GM19239 (cell line): ENCODE measurements around the gene STK24.
"Not testable (repeated sequence)": the region's sequence is repeated elsewhere in the genome, so short reads cannot be mapped to it uniquely, and the experiment has no call there.

Experiments
- DNase-seq: peaks from one replicate; pipeline ENCODE4 v3.0.0; 2011; ENCODE audit warnings: low spot score; ENCODE audit not compliant: insufficient read length
- FAIRE-seq: peaks from 2 replicates; lab custom pipeline; 2011; peaks lifted over from hg19 to GRCh38; lab: Jason Lieb, UNC

STK24 gene

DNA sequence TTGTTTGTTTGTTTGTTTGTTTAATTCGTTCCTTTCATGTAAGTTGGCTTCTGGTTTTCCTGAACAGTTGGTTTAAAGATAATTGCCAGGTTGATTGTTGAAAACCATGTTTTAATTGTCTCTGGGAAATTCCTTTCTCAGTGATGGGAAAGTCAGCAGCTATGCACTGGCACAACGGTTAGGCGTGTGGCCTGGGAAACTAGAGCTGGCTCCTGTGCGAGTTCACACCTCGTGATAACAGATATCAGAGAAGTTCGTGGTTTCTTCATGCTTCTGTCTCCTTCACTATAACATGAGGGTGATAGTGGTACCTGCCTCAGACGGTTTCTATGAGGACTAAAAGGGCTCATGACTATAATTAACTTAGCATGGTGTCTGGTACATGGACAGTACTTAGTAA is 153.5 kb downstream of the STK24 start:
- FAIRE-seq (no peak), DNase-seq (no peak)

DNA sequence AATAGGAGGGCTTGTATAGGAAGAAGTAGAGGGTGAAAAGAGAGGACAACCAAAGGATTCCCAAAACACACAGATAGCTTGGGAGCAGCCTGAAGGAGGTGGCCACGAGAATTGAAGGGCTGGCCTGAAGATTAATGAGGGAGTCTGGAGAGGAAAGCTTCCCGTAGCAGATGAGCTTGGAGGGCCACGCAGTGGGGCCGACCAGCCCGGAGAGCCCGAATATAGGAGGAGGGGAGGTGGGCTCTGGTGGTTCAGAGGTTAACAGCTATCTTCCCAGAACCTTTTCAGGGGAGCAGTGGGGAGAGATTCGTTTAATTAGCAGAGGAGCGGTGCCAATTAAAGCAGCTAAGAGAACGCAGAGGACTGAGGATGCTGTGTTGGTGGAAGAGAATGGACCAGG is 154.9 kb downstream of the STK24 start:
- DNase-seq = no peak
- no peak for FAIRE-seq

DNA sequence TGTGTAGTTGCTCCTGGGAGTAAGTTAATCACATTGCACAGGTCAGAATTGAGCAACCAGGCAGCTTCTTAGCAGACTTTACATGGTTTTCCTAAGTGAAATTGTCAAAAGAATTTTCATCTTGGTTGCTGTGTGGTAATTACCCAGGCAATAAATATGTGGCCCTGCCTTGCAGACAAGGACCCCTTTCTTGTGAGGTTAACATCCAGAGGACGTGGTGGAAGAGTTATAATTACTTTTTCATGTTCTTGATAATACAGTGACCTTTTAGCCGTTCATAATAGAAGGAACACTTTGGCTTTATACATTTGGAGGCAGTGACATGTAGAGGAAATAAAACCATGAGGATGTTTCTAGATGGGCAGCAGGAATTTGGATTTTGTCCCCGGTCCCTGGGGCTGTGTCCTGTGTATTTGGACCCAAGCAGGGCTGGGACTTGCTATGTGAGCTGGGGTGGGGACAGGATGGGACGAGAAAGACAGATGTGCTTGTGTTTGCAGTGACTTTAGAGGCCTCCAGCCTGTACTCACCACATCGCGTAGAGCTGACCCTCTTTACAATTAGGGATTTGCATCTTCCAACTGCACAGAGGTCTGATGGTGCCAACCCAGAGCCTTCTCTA is 156.2 kb downstream of the STK24 start:
- DNase-seq (no peak), FAIRE-seq (no peak)

DNA sequence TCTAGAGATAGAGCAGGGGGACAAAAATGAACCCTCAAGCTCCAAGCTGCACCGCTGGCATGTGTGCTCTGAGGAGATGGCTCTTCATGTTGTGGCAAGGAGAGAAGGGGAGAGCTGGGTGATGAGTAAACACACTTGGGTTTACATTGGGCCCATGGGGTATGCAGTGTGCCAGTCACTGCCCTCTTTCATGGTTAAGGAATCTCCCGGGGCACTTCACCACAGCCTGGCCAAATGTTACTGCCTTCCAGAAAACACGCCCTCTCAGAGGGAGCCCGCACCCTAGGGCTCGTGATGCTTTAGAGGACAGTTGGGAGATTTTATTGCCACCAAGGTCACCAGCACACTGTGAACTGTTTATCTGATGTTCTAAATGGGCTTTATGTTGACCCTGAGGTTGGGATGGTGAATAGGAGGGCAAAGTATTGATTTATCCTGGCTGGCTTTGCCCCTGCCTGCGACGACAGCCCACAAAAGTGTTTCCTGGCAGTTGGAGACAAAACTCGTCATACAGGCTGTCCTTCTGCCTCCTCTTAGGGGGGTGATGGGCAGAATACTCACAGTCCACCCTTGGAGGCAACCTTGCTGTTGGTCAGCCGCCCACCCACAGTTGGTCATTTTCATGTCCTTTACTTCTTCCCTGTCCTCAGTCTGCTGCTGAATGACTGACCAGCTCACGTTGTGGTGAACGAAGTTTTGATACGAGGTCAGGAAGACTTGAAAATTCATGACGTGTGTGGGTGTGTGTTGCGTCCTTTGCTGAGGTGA is 156.9 kb downstream of the STK24 start:
- DNase-seq (no peak), FAIRE-seq (no peak)

DNA sequence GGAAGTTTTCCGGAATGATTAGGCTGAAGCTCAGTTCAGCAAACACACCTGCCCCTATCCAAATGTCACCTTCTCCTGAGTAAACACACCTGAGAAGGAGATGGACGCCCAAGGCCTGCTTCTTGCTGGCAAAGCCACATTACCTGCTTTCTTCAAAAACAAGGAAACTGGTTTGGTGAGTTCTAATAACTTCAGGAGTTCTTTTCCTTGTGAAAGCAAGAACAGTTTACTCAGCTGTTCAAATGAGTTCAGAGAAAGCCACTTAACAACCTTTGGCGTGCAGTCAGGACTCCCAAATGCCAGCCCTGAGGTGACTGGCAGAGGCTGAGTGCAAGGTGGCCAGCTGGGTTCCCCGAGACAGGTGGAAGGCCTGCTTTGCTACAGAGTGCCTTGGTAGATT is 160.5 kb downstream of the STK24 start:
- FAIRE-seq (no peak), DNase-seq (no peak)

DNA sequence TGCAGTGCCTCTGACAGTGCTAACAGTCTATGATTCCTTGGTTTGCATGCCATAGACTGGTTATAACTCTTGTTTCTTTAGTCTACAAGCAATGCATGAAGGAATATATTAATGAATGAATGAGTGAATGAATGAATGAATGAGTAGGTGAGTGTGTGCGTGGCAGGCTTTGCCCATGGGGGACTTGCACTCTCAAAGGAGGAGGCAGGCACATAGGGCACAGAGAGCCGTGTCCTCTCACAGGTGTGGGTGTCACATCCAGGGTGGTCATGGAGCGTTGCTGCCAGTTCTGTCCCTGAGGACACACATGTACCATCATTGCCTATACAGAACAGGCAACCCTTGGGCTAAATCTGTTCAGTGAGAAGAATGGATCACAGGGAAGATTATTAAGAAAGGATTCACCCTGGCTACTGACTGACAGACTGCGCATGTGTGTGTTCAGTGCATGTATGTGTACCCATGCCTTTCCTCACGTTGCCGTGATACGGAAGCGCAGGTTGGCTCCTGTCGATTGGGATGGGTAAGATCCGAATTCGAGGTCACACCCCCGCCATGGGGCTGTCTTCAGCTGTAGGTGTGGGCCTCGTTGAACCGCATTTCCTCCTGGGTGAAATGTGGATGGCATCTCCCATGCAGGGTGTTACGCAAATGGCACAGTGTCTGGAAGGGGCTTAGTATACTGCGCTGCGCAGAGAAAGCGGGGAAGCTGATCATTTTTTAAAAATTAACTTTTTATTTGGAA is 161.4 kb downstream of the STK24 start:
- FAIRE-seq (no peak), DNase-seq (no peak)

DNA sequence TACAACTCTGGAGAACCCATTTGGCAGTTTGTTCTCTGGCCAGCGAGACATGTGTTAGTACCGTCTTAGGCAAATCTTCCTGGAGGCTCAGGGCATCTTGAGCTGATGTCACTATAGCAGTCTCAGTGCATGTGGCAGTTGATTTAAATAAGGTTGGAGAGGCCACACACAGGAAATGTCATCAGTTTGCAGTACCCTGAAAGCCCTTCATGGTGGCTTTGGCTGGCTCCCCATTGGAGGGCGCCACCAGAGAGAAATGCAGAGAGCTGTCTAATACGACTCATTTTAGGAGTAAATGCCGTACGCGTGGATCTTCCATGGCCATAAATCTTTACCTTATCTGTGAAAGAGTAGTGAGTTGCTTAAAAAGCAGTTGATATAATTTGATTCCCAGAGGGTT is 163.1 kb downstream of the STK24 start:
- FAIRE-seq = no peak
- no peak for DNase-seq

DNA sequence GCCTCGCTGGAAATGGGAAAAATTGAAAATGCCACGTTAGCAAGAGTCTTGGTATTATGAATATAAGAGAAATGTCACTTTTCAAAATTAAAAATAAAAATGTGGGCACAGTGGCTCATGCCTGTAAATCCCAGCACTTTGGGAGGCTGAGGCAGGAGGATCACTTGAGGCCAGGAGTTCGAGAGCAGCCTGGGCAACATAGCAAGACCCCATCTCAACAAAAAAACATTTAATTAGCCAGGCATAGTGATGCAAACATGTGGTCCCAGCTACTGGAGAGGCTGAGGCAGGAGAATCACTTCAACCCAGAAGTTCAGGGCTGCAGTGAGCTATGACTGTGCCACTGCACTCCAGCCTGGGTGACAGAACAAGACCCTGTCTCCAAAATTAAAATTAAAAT is 163.6 kb downstream of the STK24 start:
- not testable (repeated sequence) for DNase-seq, FAIRE-seq

DNA sequence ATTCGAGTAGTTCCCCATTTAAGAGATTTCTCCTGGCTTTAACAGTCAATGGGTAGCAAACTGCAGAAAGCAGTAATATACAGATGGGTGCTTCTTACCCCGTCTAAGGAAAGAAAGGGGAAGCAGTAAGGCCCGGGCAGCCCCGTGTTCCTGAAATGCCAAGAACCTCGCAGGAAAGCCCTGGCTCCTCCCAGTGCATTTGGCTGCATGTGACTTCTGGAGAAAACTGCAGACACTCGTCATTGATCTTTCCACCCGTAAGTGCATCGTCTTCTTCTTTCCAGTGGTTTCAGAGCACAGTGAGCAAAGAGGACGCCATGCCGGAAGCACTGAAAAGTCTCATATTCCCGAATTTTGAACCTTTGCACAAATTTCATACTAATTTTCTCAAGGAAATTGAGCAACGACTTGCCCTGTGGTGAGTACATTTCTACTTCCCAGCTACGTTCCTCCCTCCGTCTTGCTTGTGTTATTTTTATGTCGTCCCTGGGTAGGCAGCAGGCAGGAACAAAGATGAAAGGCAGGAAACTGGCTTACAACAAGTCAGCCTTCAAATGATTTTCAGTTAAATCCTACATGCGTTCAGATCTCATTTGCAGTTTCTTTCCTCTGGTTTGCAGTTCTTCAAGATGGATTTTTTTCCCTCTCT is 165.2 kb downstream of the STK24 start:
- DNase-seq (no peak), FAIRE-seq (no peak)

DNA sequence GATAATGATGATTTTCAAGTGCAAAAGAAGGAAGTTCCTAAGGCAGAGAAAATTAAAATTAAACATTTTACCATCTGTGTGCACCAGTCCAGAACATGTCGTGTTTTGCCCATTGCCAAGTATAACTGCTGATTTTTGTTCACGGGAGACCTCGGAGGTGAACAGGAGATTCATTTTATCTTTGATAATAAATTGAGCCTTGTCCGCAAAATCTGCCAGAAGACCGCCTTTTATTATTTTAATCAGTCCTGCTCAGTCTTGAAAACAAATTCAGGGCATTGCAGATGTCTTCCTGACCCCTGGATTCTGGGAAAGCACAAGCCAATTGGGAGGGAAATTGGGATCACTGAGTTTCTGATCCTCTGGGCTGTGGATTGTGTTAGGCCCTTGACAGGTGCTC is 165.9 kb downstream of the STK24 start:
- no peak for DNase-seq
- FAIRE-seq = no peak

DNA sequence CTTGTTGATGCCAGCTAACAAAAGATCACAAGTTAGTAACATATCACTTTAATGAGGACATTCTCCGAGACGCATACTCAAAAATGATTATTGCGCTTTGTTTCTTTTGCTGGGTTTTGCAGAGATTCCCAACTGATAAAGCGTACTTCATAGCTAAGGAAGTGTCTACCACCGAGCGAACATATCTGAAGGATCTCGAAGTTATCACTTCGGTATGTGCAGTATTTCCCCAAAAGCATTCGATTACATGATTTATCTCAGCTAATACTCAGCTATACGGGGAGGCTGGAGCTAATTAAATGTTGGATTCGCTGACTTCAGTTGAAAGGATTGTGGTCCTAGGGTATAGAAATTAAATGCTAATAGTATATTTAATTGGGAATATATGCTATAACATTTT is 166.3 kb downstream of the STK24 start:
- FAIRE-seq = no peak
- no peak for DNase-seq

DNA sequence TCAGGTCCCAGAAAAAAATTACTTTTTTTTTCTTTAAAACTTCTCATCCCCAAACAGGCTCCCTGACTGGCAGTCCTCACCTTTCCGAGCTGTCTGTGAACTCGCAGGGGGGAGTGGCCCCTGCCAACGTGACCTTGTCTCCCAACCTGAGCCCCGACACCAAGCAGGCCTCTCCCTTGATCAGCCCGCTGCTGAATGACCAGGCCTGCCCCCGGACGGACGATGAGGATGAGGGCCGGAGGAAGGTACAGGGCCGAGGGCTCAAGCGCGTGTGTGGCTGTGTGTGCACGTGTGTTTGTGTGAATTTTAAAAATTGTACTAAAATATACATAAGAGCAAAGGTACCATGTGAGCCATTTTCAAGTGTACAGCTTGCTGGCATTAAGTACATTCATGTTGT is 167.6 kb downstream of the STK24 start:
- DNase-seq = no peak
- FAIRE-seq = no peak

DNA sequence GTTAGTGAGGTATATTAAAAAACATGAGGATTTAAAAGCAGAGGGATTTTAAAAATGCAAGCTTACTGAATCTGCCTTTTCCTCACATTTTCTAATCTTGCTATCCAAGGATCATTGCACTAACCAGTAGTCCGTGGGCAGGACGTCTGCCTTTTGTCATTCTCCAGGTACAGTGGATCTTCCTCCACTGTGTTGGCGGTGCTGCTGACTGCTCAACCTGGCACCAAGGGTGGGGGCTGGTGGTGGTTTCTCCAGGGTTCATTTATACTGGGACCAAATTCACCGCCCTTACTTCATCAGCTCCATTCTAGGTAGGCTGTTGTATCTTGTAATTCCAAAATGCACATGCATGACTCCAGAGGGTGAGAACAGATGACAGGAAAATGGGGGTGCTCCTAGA is 169.3 kb downstream of the STK24 start:
- FAIRE-seq (no peak), DNase-seq (no peak)

DNA sequence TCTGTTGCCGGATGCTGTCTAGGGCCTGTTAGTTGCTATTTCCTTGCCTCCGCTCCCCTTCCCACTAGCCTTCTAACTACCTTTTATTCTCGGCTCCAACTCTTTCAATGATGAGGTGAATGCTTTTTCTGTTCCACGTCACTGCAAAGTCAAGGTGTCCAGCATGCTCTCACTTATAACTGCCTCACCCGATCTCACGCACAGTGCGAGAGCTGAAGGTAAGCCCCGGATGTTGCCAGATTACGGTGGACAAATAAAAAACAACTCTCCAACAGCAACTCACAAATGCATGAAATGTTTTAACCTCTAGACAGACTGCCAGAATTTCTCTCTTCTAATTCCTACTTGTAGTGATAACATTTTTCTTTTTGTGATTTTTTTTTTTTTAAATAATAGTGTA is 169.9 kb downstream of the STK24 start:
- FAIRE-seq = no peak
- DNase-seq = no peak

DNA sequence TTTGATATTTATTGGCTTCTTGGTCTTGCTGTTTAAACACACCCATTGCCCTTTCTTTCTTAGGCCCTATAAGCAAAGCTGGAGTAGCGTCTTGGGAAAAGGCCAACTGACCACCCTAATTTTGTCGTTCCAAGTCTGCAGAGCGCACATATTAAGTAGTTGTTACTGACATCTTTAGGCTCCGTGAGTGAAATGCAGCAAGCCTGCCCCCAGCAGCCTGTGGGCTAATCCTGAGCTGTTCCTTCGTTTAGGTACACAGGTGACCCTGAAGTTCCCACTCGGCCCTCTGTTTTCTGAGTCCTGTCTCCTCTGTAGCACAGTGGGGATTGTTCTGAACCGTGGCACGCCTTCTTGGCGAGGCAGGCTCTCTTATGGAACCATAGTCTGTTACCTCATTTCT is 170.5 kb downstream of the STK24 start:
- DNase-seq (no peak), FAIRE-seq (no peak)

DNA sequence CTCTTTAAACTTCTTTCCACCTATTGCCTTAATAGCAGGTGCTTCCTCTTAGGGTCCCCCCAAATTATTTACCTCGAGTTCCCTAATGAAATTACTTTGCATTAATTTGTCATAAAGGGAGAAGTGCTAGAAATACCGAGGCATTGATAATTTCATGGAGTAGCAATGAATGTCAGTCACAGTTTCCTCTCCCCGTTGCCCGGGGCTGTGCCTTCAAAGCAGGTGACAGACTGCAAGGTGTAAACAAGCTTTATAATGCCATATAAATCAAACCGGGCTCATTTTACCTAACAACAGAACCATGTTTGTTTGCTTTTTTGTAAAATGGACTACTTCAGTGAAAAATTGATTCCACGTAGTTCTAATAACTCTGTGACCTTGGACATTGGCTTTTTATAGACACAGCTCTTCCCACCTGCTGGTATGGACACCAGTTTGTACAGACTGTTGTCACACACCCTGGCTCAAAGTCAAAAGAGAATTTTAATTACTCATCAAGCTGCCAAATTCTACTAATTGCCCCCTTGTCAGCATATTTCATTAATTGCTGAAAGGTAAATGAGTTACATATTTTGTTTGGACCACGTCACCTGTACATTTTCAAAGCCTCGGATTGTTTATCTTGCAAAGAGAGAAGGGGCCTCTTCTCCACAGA is 171.1 kb downstream of the STK24 start:
- no peak for DNase-seq
- no peak for FAIRE-seq

DNA sequence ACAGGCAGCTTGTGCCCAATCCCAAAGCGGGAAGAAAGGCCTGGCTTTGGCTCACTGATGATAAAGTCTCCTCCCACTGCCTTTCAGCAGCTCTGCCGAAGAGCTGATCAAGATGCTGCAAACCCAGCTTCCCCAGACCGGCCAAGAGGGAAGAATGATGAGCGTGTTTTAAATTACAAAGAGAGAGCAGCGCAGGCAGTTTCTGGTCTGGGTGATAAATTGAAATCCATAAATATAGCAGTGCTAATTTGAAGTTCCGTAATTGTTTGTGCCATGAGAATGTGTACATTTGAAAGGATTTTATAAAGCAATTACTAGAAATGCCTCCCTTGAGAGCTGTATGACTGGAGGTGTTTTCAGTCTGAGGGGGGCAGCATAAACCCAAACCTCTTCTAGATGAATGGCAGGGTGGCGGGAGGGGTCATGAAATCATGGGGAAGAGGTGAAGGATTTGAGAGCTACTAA is 171.8 kb downstream of the STK24 start:
- DNase-seq (no peak), FAIRE-seq (no peak)

DNA sequence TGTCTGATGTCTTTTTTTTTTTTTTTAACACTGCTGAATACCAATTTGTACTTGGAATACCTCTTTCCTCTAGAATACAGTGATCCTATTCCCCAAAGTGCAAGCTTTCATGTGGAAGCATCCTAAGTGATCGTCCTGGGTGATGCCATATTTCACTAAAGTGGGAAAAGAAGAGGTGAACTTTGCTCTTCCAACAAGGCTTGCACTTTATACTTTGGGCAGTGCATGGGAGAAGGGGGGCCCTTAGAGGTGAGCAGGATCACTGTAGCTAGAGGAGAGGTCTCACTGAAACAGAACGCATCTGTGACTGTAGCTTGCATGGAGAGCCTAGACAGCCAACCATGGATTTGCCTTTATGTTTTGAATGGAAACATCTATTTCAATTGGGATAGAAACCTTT is 173.8 kb downstream of the STK24 start:
- FAIRE-seq = no peak
- DNase-seq = no peak

DNA sequence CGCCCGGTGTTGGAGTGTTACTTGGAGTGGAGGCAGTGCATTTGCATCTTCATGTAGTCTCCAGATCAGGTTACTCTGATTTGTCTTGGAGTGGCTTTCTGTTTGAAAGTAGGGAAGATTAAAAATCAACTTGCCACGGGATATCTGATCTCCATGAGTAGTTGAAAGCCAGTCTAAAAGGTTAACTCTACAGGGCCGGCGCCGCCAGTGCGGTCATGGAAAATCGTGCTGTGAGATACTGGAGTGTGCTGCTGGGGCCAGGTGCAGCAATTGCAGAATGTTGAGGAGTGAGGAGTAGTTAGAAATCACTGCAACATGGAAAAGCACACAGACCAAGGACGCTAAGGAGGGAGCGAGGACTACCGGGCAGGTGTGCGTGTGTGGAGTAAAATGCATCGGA is 175.0 kb downstream of the STK24 start:
- DNase-seq (no peak), FAIRE-seq (no peak)

DNA sequence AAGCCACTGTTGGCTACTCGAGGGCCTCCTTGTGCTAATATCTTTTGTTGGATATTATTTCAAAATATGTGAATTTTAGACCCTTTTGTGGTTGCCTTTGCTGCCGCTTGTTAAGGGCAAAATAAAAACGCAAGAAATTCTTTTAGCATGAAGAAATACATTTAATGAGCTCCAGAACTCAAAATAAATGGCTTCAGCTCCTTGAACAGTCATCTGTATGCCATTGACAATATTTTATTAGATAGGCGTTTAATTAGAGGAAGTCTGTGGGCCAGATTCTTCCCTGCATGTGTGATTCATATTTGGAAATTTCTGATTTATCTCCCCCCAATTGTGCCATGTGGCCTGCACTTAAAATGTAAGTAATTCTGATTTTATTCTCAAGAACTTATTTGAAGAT is 177.2 kb downstream of the STK24 start:
- no peak for DNase-seq

More for the DNA sequence above, 177.2 kb downstream of the STK24 start:
- FAIRE-seq = no peak
